GM18868 (cell line): Measurements from ENCODE around the gene GRIK3.

ENCODE experiments used
- ATAC-seq: cut with Tn5 transposase; IDR thresholded peaks from one replicate; pipeline ENCODE4 v1.9.1; 2021; ENCODE audit warnings: mild to moderate bottlenecking, moderate library complexity; ENCODE audit not compliant: unreplicated experiment

The GRIK3 gene

GRCh38 chr1:36881541-36881940 is 152.8 kb downstream of the GRIK3 start:
- ATAC-seq, result no peak

GRCh38 chr1:36881068-36881405 is 153.3 kb downstream of the GRIK3 start:
- ATAC-seq, result no peak

- no peak for ATAC-seq
Observed at GRCh38 chr1:36880155-36881067, 153.9 kb downstream of the GRIK3 start.

- ATAC-seq, result no peak
Observed at GRCh38 chr1:36879613-36880012, 154.7 kb downstream of the GRIK3 start.

GRCh38 chr1:36876990-36877389 is 157.3 kb downstream of the GRIK3 start:
- no peak for ATAC-seq

- no peak for ATAC-seq
Observed at GRCh38 chr1:36874271-36875060, 159.8 kb downstream of the GRIK3 start.

GRCh38 chr1:36872858-36873257 is 161.5 kb downstream of the GRIK3 start:
- ATAC-seq, result no peak

- no peak for ATAC-seq
Observed at GRCh38 chr1:36872126-36872754, 162.1 kb downstream of the GRIK3 start.

- no peak for ATAC-seq
Observed at GRCh38 chr1:36871146-36871971, 163.0 kb downstream of the GRIK3 start.

GRCh38 chr1:36869826-36870225 is 164.5 kb downstream of the GRIK3 start:
- no peak for ATAC-seq

GRCh38 chr1:36869054-36869453 is 165.3 kb downstream of the GRIK3 start:
- ATAC-seq, result no peak

GRCh38 chr1:36867575-36867974 is 166.7 kb downstream of the GRIK3 start:
- no peak for ATAC-seq

GRCh38 chr1:36866169-36866814 is 168.0 kb downstream of the GRIK3 start:
- no peak for ATAC-seq

GRCh38 chr1:36865602-36865900 is 168.8 kb downstream of the GRIK3 start:
- no peak for ATAC-seq

GRCh38 chr1:36864823-36865601 is 169.3 kb downstream of the GRIK3 start:
- ATAC-seq, result no peak

GRCh38 chr1:36864182-36864822 is 170.0 kb downstream of the GRIK3 start:
- no peak for ATAC-seq

GRCh38 chr1:36863500-36863899 is 170.8 kb downstream of the GRIK3 start:
- no peak for ATAC-seq

GRCh38 chr1:36863061-36863460 is 171.3 kb downstream of the GRIK3 start:
- ATAC-seq, result no peak

- ATAC-seq, result no peak
Observed at GRCh38 chr1:36861375-36861774, 172.9 kb downstream of the GRIK3 start.
